K562 (cell line): ENCODE data around the gene TRAF3. TPM values are rescaled to one million over a fixed set of nuclear protein-coding genes. Genes with fewer than 3 reads are reported as not detected.
A peak's percentile ranks its signal among the peaks of the same experiment; 100 is the strongest.

Experiments used
- ATAC-seq: fragments of 200-7000 bp; cut with Tn5 transposase; 3 replicates; pipeline ENCODE4 v1.9.1; 2020; ENCODE audit warnings: moderate library complexity
- BruUV-seq: library from RNA; stranded (reverse); fragments of 400-500 nt; replicated peaks from 2 replicates; lab custom pipeline; 2021; lab: Mats Ljungman, UMichigan
- CTCF ChIA-PET: fragments of 300-600 bp; formaldehyde crosslinking; extraction: SDS; loops from one replicate; lab custom pipeline; 2021; ENCODE audit warnings: low intra/inter-chr PET ratio; lab: Yijun Ruan, JAX
- POLR2A ChIA-PET: fragments of 300-600, 350-650 bp; sonication (Branson Sonifier 250); formaldehyde crosslinking; extraction: SDS; loops from one replicate; lab custom pipeline; 2021; ENCODE audit warnings: antibody characterized with exemption, inconsistent platforms; lab: Yijun Ruan, JAX
- DNase-seq, 4 experiments: peaks; one replicate each; pipeline versions ENCODE4 v3.0.0 to v3.0.0-alpha.2; 2011 to 2018; ENCODE audit warnings: low spot score in 3 of 4, mixed read lengths in 3 of 4; ENCODE audit errors: extremely low read depth in 1 of 4
- FAIRE-seq: peaks from 2 replicates; lab custom pipeline; 2011; peaks lifted over from hg19 to GRCh38; lab: Jason Lieb, UNC
- H2AFZ ChIP-seq: 2 replicates; pipeline ENCODE4 v1.6.0; 2011; ENCODE audit warnings: low read depth, low read length, control low read depth, inconsistent platforms
- H3K27ac ChIP-seq: fragments of 200-600 bp; 3 replicates; pipeline ENCODE4 v1.8.0; 2011; ENCODE audit warnings: low read depth, mild to moderate bottlenecking, control low read depth, inconsistent platforms, low read length, moderate library complexity, mixed read lengths; ENCODE audit errors: extremely low read depth
- H3K27me3 ChIP-seq, 2 experiments: fragments of 300-600 bp in 1 of 2; 2 replicates in 1 of 2; 3 replicates in 1 of 2; pipeline versions ENCODE4 v1.6.0 to v1.8.0; 2011; ENCODE audit warnings: inconsistent platforms in 2 of 2, low read length in 2 of 2, mild to moderate bottlenecking in 1 of 2, mixed read lengths in 1 of 2, moderate library complexity in 1 of 2; ENCODE audit not compliant: control insufficient read depth in 2 of 2, insufficient read depth in 2 of 2
- H3K36me3 ChIP-seq: fragments of 300-600 bp; 3 replicates; pipeline ENCODE4 v1.8.0; 2011; ENCODE audit warnings: mild to moderate bottlenecking, low read length, inconsistent platforms; ENCODE audit not compliant: control insufficient read depth, insufficient read depth
- H3K4me1 ChIP-seq, 2 experiments: fragments of 200-600 bp in 1 of 2; replicated peaks in 1 of 2; 2 replicates in 1 of 2; 3 replicates in 1 of 2; pipeline versions ENCODE4 v1.5.1 to v1.8.0; 2011; ENCODE audit warnings: inconsistent platforms in 2 of 2, low read length in 2 of 2, mild to moderate bottlenecking in 1 of 2, mixed read lengths in 1 of 2, moderate library complexity in 1 of 2; ENCODE audit not compliant: control insufficient read depth in 2 of 2, insufficient read depth in 2 of 2
- H3K4me2 ChIP-seq: 2 replicates; pipeline ENCODE4 v1.6.1; 2011; ENCODE audit warnings: low read length, control low read depth, inconsistent platforms, mixed read lengths; ENCODE audit not compliant: insufficient read depth
- H3K4me3 ChIP-seq: fragments of 200-600 bp; sonication (generic), shearing (Covaris generic); 2 replicates; pipeline ENCODE4 v1.5.1; 2016; ENCODE audit warnings: control low read depth, inconsistent platforms
- H3K79me2 ChIP-seq: fragments of 200-600 bp; 3 replicates; pipeline ENCODE4 v1.8.0; 2011; ENCODE audit warnings: low read length, inconsistent platforms; ENCODE audit not compliant: control insufficient read depth, insufficient read depth
- H3K9ac ChIP-seq, 2 experiments: 2 replicates each; pipeline versions ENCODE4 v1.6.0 to v1.6.1; 2011; ENCODE audit warnings: low read depth in 2 of 2, low read length in 2 of 2, control low read depth in 1 of 2, inconsistent platforms in 1 of 2, mild to moderate bottlenecking in 1 of 2, mixed read lengths in 1 of 2; ENCODE audit not compliant: insufficient read depth in 1 of 2
- H3K9me1 ChIP-seq: one replicate; pipeline ENCODE4 v1.6.0; 2011; ENCODE audit warnings: inconsistent platforms, mild to moderate bottlenecking, low read length, moderate library complexity; ENCODE audit not compliant: control insufficient read depth, insufficient read depth
- H3K9me3 ChIP-seq: replicated peaks from 2 replicates; pipeline ENCODE4 v1.5.1; 2011; ENCODE audit warnings: low read depth, low read length, inconsistent platforms; ENCODE audit not compliant: control insufficient read depth, insufficient read depth
- H4K20me1 ChIP-seq: replicated peaks from 2 replicates; pipeline ENCODE4 v1.6.1; 2011; ENCODE audit warnings: low read length, inconsistent platforms, mixed read lengths; ENCODE audit not compliant: control insufficient read depth, insufficient read depth
- ARHGAP35 ChIP-seq: fragments of 450-650 bp; IDR thresholded peaks from 2 replicates; pipeline ENCODE4 v1.6.1; 2018; ENCODE audit not compliant: partially characterized antibody
- HMGN3 ChIP-seq: IDR thresholded peaks from 2 replicates; pipeline ENCODE4 v1.6.1; 2011; ENCODE audit warnings: borderline replicate concordance, low read depth, mild to moderate bottlenecking, mixed read lengths, low read length; ENCODE audit not compliant: insufficient read length; ENCODE audit errors: extremely low read depth
- POLR2G ChIP-seq: fragments of 200-400 bp; formaldehyde crosslinking; IDR thresholded peaks from 2 replicates; pipeline ENCODE4 v1.6.1; 2017; ENCODE audit warnings: low read depth, mild to moderate bottlenecking, antibody characterized with exemption, low read length, moderate library complexity
- WGBS: fragments of 100-300 bp; shearing (Covaris generic); methylation state at CpG from one replicate; pipeline ENCODE4 v1.1.6; 2016; ENCODE audit warnings: low coverage, mixed read lengths; ENCODE audit not compliant: insufficient coverage; ENCODE audit errors: missing lambda C conversion rate; 5-methylcytosine and 5-hydroxymethylcytosine counted together
- in situ Hi-C: fragments of 300-500 bp; cut with MboI; formaldehyde crosslinking; loops from 4 replicates; pipeline ENCODE4 v1.15.0; 2018; ENCODE audit warnings: inconsistent platforms, mixed read lengths
- intact Hi-C: fragments of 100-400 bp; cut with micrococcal nuclease; formaldehyde crosslinking; loops from 2 replicates; pipeline ENCODE4 v1.14.2; 2022
- polyA plus RNA-seq, 8 experiments: library from polyadenylated mRNA; depleted of rRNA in 4 of 8; stranded (reverse) in 5 of 8; unstranded in 3 of 8; fragments of >200 nt; fragmentation: Nextera tagmentation in 2 of 8; fragmentation: Illumina TruSeq in 1 of 8; extraction: Ambion mirVana in 2 of 8; extraction: Trizol in 1 of 8; gene quantifications; 2 replicates each; pipeline versions ENCODE4 v1.2.1 to v1.2.3, GENCODE V29; 2011 to 2014; ENCODE audit warnings: inconsistent platforms in 1 of 8, missing spikeins in 1 of 8
- total RNA-seq, 7 experiments: library from RNA; depleted of rRNA in 6 of 7; stranded (reverse); fragments of >200 nt in 6 of 7; fragmentation: Illumina TruSeq in 2 of 7; extraction: Trizol in 2 of 7; gene quantifications; 2 replicates each; pipeline versions ENCODE4 v1.2.1 to v1.2.3, GENCODE V29; 2011 to 2021; ENCODE audit warnings: low replicate concordance in 1 of 7
- TF ChIP-seq, protein P1 (sequence below), 2 experiments: fragments of 450-650 bp; IDR thresholded peaks; 2 replicates each; pipeline ENCODE4 v1.6.1; 2018; ENCODE audit warnings: mild to moderate bottlenecking in 2 of 2, low read depth in 1 of 2; ENCODE audit not compliant: partially characterized antibody in 2 of 2

The TRAF3 gene
- total and polyA plus RNA-seq, 9 of the 15 experiments (the other 6 are each of a cell fraction or from before 2014, with no cell fraction given) = 0.52 to 21.3 (median 9.9) TPM

DNA sequence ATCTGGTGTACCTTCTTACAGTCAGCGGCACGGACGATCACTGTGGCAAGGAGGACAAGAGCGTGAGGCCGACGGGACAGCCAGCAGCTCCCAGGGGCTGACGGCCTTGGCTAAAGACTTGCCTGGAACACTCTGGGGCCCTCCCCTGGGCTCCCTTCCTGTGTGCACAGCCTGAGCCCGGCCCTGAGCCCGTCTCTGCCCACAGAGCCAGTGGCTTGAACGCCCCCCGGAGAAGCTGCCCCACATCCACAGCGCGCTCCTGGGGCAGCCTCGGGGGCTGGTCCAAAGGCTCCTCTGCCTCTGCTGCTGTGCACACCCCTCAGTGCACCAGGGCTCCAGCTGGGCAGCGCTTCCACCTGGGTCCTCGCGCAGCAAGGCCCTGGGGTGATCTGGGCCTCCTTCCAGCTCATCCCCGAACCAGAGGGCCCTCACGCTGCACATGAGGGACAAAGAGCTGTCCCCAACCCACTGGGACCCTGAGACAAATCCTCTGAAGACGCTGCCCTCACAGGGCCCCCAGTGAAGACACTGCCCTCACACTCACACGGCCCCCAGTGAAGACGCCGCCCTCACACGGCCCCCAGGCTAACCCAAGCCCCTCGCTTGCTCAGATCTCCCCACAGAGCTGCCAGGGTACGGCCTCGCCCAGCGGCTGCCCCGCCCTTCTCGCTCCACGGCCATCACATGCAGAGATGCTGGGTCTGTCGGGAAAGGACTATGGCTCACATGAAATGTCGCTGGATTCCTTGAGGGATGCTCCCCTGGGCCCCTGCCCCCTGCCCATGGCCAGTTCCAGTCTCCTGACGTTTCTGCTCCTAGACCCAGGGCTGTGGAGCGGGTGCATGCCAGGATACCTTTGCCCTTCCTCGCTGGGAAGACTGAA lies 167.4 kb downstream of the TRAF3 start:
- DNase-seq (no peak), FAIRE-seq (no peak), ATAC-seq (no peak)
- Histone ChIP-seq H3K9me1 (no peaks in the 10 kb centered on the region), H3K27me3 (no peaks in the 10 kb centered on the region), H3K27ac (no peak overlapping the region), H3K36me3 (peaks cover 25% of the 10 kb centered on the region; the same call in 1 of the 3 replicates), H4K20me1 (no peaks in the 10 kb centered on the region), H3K9ac (peak overlapping the region in 1 of 2 experiments; percentile 17; a peak in 1 of 4 replicates), H3K4me3 (no peak overlapping the region), H3K9me3 (no peaks in the 10 kb centered on the region), H3K4me2 (no peak overlapping the region), H2AFZ (no peak overlapping the region), H3K79me2 (no peaks in the 10 kb centered on the region), H3K4me1 (peaks cover 4 to 23% of the 10 kb centered on the region in 2 experiments; a peak in 3 of 5 replicates)
- intact Hi-C loops = no loop called here
- 83% methylated on average over 26 of the region's 36 CpGs for WGBS
- in situ Hi-C loops = no loop called here
- TF ChIP-seq POLR2G = 0 out of 2 replicates have a peak, but pooled peaks have one; percentile 23
- no peak for TF ChIP-seq ARHGAP35
- TF ChIP-seq, protein P1, sequence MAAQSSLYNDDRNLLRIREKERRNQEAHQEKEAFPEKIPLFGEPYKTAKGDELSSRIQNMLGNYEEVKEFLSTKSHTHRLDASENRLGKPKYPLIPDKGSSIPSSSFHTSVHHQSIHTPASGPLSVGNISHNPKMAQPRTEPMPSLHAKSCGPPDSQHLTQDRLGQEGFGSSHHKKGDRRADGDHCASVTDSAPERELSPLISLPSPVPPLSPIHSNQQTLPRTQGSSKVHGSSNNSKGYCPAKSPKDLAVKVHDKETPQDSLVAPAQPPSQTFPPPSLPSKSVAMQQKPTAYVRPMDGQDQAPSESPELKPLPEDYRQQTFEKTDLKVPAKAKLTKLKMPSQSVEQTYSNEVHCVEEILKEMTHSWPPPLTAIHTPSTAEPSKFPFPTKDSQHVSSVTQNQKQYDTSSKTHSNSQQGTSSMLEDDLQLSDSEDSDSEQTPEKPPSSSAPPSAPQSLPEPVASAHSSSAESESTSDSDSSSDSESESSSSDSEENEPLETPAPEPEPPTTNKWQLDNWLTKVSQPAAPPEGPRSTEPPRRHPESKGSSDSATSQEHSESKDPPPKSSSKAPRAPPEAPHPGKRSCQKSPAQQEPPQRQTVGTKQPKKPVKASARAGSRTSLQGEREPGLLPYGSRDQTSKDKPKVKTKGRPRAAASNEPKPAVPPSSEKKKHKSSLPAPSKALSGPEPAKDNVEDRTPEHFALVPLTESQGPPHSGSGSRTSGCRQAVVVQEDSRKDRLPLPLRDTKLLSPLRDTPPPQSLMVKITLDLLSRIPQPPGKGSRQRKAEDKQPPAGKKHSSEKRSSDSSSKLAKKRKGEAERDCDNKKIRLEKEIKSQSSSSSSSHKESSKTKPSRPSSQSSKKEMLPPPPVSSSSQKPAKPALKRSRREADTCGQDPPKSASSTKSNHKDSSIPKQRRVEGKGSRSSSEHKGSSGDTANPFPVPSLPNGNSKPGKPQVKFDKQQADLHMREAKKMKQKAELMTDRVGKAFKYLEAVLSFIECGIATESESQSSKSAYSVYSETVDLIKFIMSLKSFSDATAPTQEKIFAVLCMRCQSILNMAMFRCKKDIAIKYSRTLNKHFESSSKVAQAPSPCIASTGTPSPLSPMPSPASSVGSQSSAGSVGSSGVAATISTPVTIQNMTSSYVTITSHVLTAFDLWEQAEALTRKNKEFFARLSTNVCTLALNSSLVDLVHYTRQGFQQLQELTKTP (IDR thresholded peaks at IDR 0.05; ENCODE audit: low read depth in 1 of 2, partially characterized antibody in 2 of 2) = no peak
- no peak for TF ChIP-seq HMGN3
- BruUV-seq = no TSS peak
- ChIA-PET POLR2A (no interaction called here), CTCF (no interaction called here)
